HCT116 (cell line): ENCODE results near the gene KLRF2. TPM values are rescaled to one million over a fixed set of nuclear protein-coding genes. Genes with fewer than 3 reads are reported as not detected.

Experiments used
- ATAC-seq: fragments of 200-7000 bp; cut with Tn5 transposase; 2 replicates; pipeline ENCODE4 v1.9.1; 2020; ENCODE audit warnings: mild to moderate bottlenecking, moderate library complexity
- BruUV-seq: library from RNA; stranded (reverse); fragments of 400-500 nt; replicated peaks from 2 replicates; lab custom pipeline; 2021; lab: Mats Ljungman, UMichigan
- CTCF ChIA-PET: fragments of 300-600 bp; sonication (Branson Sonifier 250); formaldehyde crosslinking; loops from one replicate; lab custom pipeline; 2021; ENCODE audit warnings: antibody characterized with exemption; lab: Charles Lee
- POLR2A ChIA-PET: fragments of 300-600, 350-600 bp; sonication (Branson Sonifier 250); formaldehyde crosslinking; loops from one replicate; lab custom pipeline; 2021; ENCODE audit warnings: antibody characterized with exemption; lab: Charles Lee
- RAD21 ChIA-PET, 2 experiments: fragments of 300-600 bp; sonication (Branson Sonifier 250); formaldehyde crosslinking; loops; one replicate each; lab custom pipeline; 2023; ENCODE audit warnings: low total read pairs in 2 of 2; ENCODE audit not compliant: uncharacterized antibody in 2 of 2, unreplicated experiment in 2 of 2, low non-redundant PET in 1 of 2; lab: Charles Lee
- DNase-seq: peaks from one replicate; pipeline ENCODE4 v3.0.0-alpha.2; 2010; ENCODE audit warnings: low read depth, low spot score
- H2AFZ ChIP-seq: fragments of 200-600 bp; shearing (Covaris generic), sonication (generic); 2 replicates; pipeline ENCODE4 v1.6.1; 2017; ENCODE audit warnings: low read depth, mixed run types, mixed read lengths, antibody characterized with exemption, low read length; ENCODE audit not compliant: poor library complexity, severe bottlenecking
- H3K27ac ChIP-seq: 2 replicates; pipeline ENCODE4 v1.5.1; 2012; ENCODE audit warnings: low read depth, low read length
- H3K27me3 ChIP-seq: fragments of 200-600 bp; sonication (generic); 2 replicates; pipeline ENCODE4 v1.6.1; 2016; ENCODE audit warnings: mixed run types, low read length, mixed read lengths; ENCODE audit not compliant: insufficient read depth
- H3K36me3 ChIP-seq, 2 experiments: fragments of 200-500 bp in 1 of 2; fragments of 200-600 bp in 1 of 2; sonication (Bioruptor generic) in 1 of 2; sonication (generic) in 1 of 2; 2 replicates each; pipeline versions ENCODE4 v1.5.1 to v1.6.1; 2014 to 2016; ENCODE audit warnings: low read length in 2 of 2, inconsistent platforms in 1 of 2, mixed read lengths in 1 of 2, mixed run types in 1 of 2; ENCODE audit not compliant: insufficient read depth in 2 of 2, control insufficient read depth in 1 of 2
- H3K4me1 ChIP-seq, 2 experiments: fragments of 200-600 bp in 1 of 2; sonication (generic) in 1 of 2; 2 replicates each; pipeline versions ENCODE4 v1.5.1 to v1.6.1; 2012 to 2017; ENCODE audit warnings: low read length in 2 of 2, inconsistent platforms in 1 of 2, mild to moderate bottlenecking in 1 of 2, mixed read lengths in 1 of 2, mixed run types in 1 of 2, moderate library complexity in 1 of 2; ENCODE audit not compliant: insufficient read depth in 2 of 2, control insufficient read depth in 1 of 2
- H3K4me2 ChIP-seq: fragments of 200-600 bp; sonication (generic); 2 replicates; pipeline ENCODE4 v1.6.1; 2017; ENCODE audit warnings: mixed run types, low read length, mixed read lengths
- H3K4me3 ChIP-seq, 2 experiments: fragments of 200-600 bp in 1 of 2; sonication (generic) in 1 of 2; replicated peaks in 1 of 2; 2 replicates each; pipeline ENCODE4 v1.5.1; 2011 to 2016; ENCODE audit warnings: low read length in 2 of 2, control low read depth in 1 of 2, low read depth in 1 of 2, mild to moderate bottlenecking in 1 of 2, mixed read lengths in 1 of 2, mixed run types in 1 of 2
- H3K79me2 ChIP-seq: fragments of 200-600 bp; sonication (generic); 2 replicates; pipeline ENCODE4 v1.6.1; 2017; ENCODE audit warnings: mild to moderate bottlenecking, mixed run types, low read length, moderate library complexity, mixed read lengths; ENCODE audit not compliant: insufficient read depth
- H3K9ac ChIP-seq: fragments of 200-600 bp; sonication (generic); 2 replicates; pipeline ENCODE4 v1.6.1; 2016; ENCODE audit warnings: low read length, mixed read lengths
- H3K9me2 ChIP-seq: fragments of 200-600 bp; sonication (generic), shearing (Covaris generic); 2 replicates; pipeline ENCODE4 v1.6.1; 2017; ENCODE audit warnings: mixed run types, mild to moderate bottlenecking, moderate library complexity; ENCODE audit not compliant: insufficient read depth
- H3K9me3 ChIP-seq, 2 experiments: fragments of 200-500 bp in 1 of 2; fragments of 200-600 bp in 1 of 2; sonication (Bioruptor generic) in 1 of 2; sonication (generic) in 1 of 2; 2 replicates each; pipeline ENCODE4 v1.6.1; 2014 to 2017; ENCODE audit warnings: low read length in 2 of 2, mixed read lengths in 2 of 2, inconsistent platforms in 1 of 2, low read depth in 1 of 2, mild to moderate bottlenecking in 1 of 2, mixed run types in 1 of 2, moderate library complexity in 1 of 2; ENCODE audit not compliant: control insufficient read depth in 1 of 2, insufficient read depth in 1 of 2
- H4K20me1 ChIP-seq: fragments of 200-600 bp; sonication (generic), shearing (Covaris generic); 2 replicates; pipeline ENCODE4 v1.6.1; 2017; ENCODE audit warnings: mixed run types, mild to moderate bottlenecking, moderate library complexity; ENCODE audit not compliant: insufficient read depth
- EZH2phosphoT487 ChIP-seq: fragments of 200-600 bp; IDR thresholded peaks from 2 replicates; pipeline ENCODE4 v1.6.1; 2018; ENCODE audit warnings: antibody characterized with exemption, borderline replicate concordance
- FOSL1 ChIP-seq: IDR thresholded peaks from 2 replicates; pipeline ENCODE4 v1.6.1; 2012; ENCODE audit warnings: low read depth
- JUND ChIP-seq: IDR thresholded peaks from 2 replicates; pipeline ENCODE4 v1.6.1; 2012
- POLR2AphosphoS5 ChIP-seq: IDR thresholded peaks from 2 replicates; pipeline ENCODE4 v1.6.1; 2011; ENCODE audit warnings: mild to moderate bottlenecking, low read depth, low read length, moderate library complexity
- RAD21 ChIP-seq: IDR thresholded peaks from 2 replicates; pipeline ENCODE4 v1.6.1; 2012; ENCODE audit warnings: low read depth, mild to moderate bottlenecking
- SIN3A ChIP-seq: IDR thresholded peaks from 2 replicates; pipeline ENCODE4 v1.6.1; 2012; ENCODE audit warnings: low read depth
- TCF7L2 ChIP-seq: IDR thresholded peaks from 2 replicates; pipeline ENCODE4 v1.7.0; 2011; ENCODE audit warnings: borderline replicate concordance, inconsistent platforms; ENCODE audit not compliant: insufficient read depth, insufficient read length; ENCODE audit errors: extremely low read depth
- YY1 ChIP-seq: IDR thresholded peaks from 2 replicates; pipeline ENCODE4 v1.6.1; 2011; ENCODE audit warnings: low read length, low read depth, moderate library complexity, mild to moderate bottlenecking; ENCODE audit not compliant: insufficient replicate concordance; ENCODE audit errors: extremely low read depth
- ZFX ChIP-seq: fragments of 450-650 bp; IDR thresholded peaks from 2 replicates; pipeline ENCODE4 v1.6.1; 2017
- intact Hi-C: fragments of 100-400 bp; cut with micrococcal nuclease; formaldehyde crosslinking; loops from 2 replicates; pipeline ENCODE4 v1.10.0; 2022
- total RNA-seq: library from RNA; stranded (reverse); gene quantifications from one replicate; pipeline ENCODE4 v1.2.1, GENCODE V29; 2021; ENCODE audit not compliant: unreplicated experiment
- TF ChIP-seq, protein P1 (sequence below): IDR thresholded peaks from 2 replicates; pipeline ENCODE4 v1.6.1; 2011; ENCODE audit warnings: mild to moderate bottlenecking, low read length, moderate library complexity; ENCODE audit not compliant: insufficient replicate concordance; ENCODE audit errors: extremely low read depth
- TF ChIP-seq, protein P2 (sequence below): IDR thresholded peaks from 2 replicates; pipeline ENCODE4 v1.6.1; 2012

The KLRF2 gene
- total RNA-seq, 1 experiment from 2014 or later: not detected

DNA sequence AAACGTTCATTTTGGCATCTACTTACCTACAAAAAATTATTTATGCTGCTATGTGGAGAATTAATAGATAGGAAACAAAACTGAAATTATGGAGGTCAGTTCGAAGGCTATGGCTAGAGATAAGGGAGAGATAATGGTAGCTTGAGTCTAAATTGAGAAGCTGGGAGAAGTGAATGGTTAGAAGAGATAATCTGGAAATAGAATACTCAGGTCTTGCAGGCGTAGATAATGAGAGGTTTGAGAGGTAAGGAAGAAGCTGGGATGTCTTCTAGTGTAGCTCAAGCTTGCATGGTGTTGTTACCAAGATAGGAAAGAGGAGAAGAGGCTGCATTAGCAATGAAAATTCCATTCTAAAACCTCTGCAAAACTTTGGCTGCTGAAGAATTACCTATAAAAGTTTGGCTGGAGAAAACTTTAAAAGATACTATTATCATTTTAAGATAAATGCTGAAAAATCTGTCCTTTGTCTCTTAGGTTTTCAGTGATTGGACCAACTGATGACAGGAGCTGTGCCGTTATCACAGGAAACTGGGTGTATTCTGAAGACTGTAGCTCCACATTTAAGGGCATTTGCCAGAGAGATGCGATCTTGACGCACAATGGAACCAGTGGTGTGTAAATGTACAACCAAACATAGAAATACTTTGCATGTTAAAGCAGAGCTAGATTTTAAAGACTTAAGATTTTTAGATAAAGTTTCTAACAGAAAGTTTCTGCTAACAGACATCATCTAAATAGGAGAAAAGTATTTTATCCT is 14.1 kb downstream of the KLRF2 start:
- ATAC-seq (no peak), DNase-seq (no peak)
- POLR2A ChIA-PET: interaction anchor here (1.1 kb wide), 1 partner anchor 65 kb away, joined by 4 read pairs; no protein-coding TSS in a partner anchor
- Histone ChIP-seq H3K27ac (no peak overlapping the region), H3K4me2 (no peak overlapping the region), H3K4me3 (no peak overlapping the region), H3K9me2 (no peaks in the 10 kb centered on the region), H3K9me3 (no peaks in the 10 kb centered on the region), H2AFZ (no peak overlapping the region), H3K4me1 (no peaks in the 10 kb centered on the region), H3K9ac (no peak overlapping the region), H3K36me3 (no peaks in the 10 kb centered on the region), H3K79me2 (no peaks in the 10 kb centered on the region), H3K27me3 (peaks cover 46% of the 10 kb centered on the region), H4K20me1 (no peaks in the 10 kb centered on the region)
- no TSS peak for BruUV-seq
- intact Hi-C loops: no loop called here
- RAD21 ChIA-PET: no interaction called here
- CTCF ChIA-PET: no interaction called here
- TF ChIP-seq, protein P1, sequence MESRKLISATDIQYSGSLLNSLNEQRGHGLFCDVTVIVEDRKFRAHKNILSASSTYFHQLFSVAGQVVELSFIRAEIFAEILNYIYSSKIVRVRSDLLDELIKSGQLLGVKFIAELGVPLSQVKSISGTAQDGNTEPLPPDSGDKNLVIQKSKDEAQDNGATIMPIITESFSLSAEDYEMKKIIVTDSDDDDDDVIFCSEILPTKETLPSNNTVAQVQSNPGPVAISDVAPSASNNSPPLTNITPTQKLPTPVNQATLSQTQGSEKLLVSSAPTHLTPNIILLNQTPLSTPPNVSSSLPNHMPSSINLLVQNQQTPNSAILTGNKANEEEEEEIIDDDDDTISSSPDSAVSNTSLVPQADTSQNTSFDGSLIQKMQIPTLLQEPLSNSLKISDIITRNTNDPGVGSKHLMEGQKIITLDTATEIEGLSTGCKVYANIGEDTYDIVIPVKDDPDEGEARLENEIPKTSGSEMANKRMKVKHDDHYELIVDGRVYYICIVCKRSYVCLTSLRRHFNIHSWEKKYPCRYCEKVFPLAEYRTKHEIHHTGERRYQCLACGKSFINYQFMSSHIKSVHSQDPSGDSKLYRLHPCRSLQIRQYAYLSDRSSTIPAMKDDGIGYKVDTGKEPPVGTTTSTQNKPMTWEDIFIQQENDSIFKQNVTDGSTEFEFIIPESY: no peak
- TF ChIP-seq, protein P2, sequence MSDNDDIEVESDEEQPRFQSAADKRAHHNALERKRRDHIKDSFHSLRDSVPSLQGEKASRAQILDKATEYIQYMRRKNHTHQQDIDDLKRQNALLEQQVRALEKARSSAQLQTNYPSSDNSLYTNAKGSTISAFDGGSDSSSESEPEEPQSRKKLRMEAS: no peak
- TF ChIP-seq POLR2AphosphoS5 (no peak), SIN3A (no peak), YY1 (no peak), JUND (no peak), ZFX (no peak), TCF7L2 (no peak), EZH2phosphoT487 (no peak), RAD21 (no peak), FOSL1 (no peak)
